Mesothelial cell of epicardium (in vitro differentiated cells): ENCODE data around the gene FSIP1. TPM values are rescaled to one million over a fixed set of nuclear protein-coding genes. Genes with fewer than 3 reads are reported as not detected.

Experiments
- DNase-seq, 2 experiments: peaks; one replicate each; pipeline ENCODE4 v3.0.0; 2021; ENCODE audit warnings: low spot score in 2 of 2; ENCODE audit not compliant: unreplicated experiment in 2 of 2
- H3K27ac Mint-ChIP-seq: 2 replicates; pipeline ENCODE4 v1.8.0; 2021; ENCODE audit warnings: mixed read lengths
- H3K27me3 Mint-ChIP-seq: 2 replicates; pipeline ENCODE4 v1.8.0; 2021; ENCODE audit warnings: low read depth, mixed read lengths
- H3K36me3 Mint-ChIP-seq: 2 replicates; pipeline ENCODE4 v1.8.0; 2021; ENCODE audit warnings: mixed read lengths
- H3K4me1 Mint-ChIP-seq: 2 replicates; pipeline ENCODE4 v1.8.0; 2021; ENCODE audit warnings: mixed read lengths
- H3K4me3 Mint-ChIP-seq: 2 replicates; pipeline ENCODE4 v1.8.0; 2021; ENCODE audit warnings: mild to moderate bottlenecking, moderate library complexity, mixed read lengths
- H3K9me3 Mint-ChIP-seq: 2 replicates; pipeline ENCODE4 v1.8.0; 2021; ENCODE audit warnings: mixed read lengths
- total RNA-seq: library from RNA; stranded (reverse); gene quantifications from 3 replicates; pipeline ENCODE4 v1.2.1, GENCODE V29; 2021
- TF ChIP-seq, protein P1 (sequence below): fragments of 200-600 bp; sonication (generic); IDR thresholded peaks from one replicate; pipeline ENCODE4 v1.5.0; 2021; ENCODE audit warnings: antibody characterized with exemption; ENCODE audit not compliant: unreplicated experiment

The FSIP1 gene
- total RNA-seq, 1 donor from 2014 or later = 0.74 TPM

DNA sequence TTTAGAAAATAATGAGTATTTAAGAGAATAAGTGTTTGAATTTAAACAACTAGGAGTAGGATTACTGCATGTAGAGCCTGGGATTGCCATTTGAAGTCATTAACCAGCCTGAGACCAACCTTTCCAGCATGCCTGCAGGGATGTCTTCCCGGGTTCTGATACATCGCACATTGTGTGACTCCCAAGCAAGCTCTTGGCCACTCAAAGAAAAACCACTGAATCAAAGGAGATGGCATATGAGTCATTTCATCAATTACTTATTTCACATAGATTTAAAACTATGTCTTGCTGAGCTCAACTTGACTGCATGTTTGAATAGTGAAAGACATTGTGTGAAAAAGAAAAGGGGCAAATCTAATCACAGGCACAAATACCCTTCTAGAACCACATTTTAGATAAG lies 216.8 kb downstream of the FSIP1 start:
- peaks cover 5% of the 10 kb centered on the region for H3K4me1 Mint-ChIP-seq

DNA sequence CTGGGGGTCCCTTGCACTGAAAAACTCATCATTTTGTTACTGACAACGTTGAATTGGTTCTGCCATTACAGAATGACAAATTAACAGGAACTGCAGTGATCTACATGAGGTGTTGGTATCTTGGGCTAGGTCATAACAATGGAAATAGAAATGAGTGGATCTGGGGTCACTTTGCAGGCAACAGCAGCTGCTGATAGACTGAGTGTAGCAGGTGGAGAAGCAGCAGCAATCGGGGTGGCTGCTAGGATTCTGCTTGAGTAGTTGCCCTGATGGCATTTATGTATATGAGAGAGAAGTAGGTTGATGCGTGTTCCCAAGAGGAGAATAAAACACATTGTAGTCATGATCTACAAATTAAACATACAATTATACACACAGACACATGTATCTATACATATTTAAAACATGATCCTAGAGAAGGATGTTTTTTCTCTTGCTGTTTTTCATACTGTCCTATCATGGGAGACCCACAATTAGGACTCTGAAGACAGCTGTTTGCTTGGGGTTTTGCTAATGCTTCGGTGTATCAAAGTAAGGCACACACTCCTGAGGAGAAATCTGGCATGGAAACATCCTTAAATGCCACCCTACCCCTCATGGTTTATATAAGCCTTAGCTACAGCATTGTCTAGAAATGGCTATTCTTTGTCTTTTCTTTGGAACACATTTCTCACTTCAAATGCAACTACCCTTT lies 217.5 kb downstream of the FSIP1 start:
- peaks cover under 1% of the 10 kb centered on the region for H3K4me1 Mint-ChIP-seq
- TF ChIP-seq, protein P1, sequence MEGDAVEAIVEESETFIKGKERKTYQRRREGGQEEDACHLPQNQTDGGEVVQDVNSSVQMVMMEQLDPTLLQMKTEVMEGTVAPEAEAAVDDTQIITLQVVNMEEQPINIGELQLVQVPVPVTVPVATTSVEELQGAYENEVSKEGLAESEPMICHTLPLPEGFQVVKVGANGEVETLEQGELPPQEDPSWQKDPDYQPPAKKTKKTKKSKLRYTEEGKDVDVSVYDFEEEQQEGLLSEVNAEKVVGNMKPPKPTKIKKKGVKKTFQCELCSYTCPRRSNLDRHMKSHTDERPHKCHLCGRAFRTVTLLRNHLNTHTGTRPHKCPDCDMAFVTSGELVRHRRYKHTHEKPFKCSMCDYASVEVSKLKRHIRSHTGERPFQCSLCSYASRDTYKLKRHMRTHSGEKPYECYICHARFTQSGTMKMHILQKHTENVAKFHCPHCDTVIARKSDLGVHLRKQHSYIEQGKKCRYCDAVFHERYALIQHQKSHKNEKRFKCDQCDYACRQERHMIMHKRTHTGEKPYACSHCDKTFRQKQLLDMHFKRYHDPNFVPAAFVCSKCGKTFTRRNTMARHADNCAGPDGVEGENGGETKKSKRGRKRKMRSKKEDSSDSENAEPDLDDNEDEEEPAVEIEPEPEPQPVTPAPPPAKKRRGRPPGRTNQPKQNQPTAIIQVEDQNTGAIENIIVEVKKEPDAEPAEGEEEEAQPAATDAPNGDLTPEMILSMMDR = no peak
- H3K36me3 Mint-ChIP-seq = no peaks in the 10 kb centered on the region
- no peak for DNase-seq
- no peak overlapping the region for H3K4me3 Mint-ChIP-seq
- no peaks in the 10 kb centered on the region for H3K27me3 Mint-ChIP-seq
- no peak overlapping the region for H3K27ac Mint-ChIP-seq
- no peaks in the 10 kb centered on the region for H3K9me3 Mint-ChIP-seq

More for the DNA sequence above, 216.8 kb downstream of the FSIP1 start:
- Mint-ChIP-seq H3K27me3 (no peaks in the 10 kb centered on the region), H3K36me3 (no peaks in the 10 kb centered on the region), H3K27ac (no peak overlapping the region), H3K9me3 (no peaks in the 10 kb centered on the region), H3K4me3 (no peak overlapping the region)
- TF ChIP-seq, protein P1 = no peak
- no peak for DNase-seq

DNA sequence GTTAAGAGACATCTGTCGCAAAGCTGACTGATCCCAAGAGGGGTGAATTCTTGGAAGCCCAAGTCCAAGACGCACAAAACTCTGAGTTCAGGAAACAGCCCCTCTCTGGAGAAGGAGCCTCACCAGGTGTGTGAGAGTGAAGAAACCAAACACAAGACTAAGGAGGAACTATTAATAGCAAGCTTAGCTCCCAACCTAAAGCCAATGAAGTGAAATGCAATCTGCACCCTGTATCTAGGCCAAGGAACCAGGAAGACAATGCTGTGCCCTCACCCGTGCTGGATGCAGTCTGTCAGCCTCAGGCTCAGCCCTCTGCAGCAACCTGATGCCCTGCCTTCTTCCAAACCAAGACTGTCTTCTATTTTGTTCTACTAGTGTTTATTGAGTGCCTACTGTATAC lies 224.2 kb downstream of the FSIP1 start:
- TF ChIP-seq, protein P1 = no peak
- Mint-ChIP-seq H3K4me1 (peaks cover 36% of the 10 kb centered on the region), H3K36me3 (no peaks in the 10 kb centered on the region), H3K4me3 (no peak overlapping the region), H3K27ac (no peak overlapping the region), H3K27me3 (no peaks in the 10 kb centered on the region), H3K9me3 (no peaks in the 10 kb centered on the region)
- no peak for DNase-seq

DNA sequence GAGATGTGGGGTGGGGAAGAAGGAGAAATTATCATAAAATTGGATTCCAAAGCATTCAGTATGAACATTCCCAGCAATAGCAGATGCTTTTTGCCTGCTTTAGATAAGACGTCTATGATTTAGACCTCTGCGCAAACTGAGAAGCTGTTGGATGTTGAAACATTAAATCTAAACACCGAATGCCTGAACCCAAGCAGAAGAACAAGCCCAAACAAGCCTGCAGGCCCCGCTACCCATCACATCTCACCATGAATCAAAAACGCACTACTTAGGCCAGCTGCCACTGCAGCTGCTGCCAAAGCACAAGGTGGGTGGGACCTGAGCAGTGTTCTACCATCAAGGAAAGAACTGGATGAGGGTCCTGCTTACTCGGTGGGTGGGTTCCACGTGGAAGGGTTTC lies 226.2 kb downstream of the FSIP1 start:
- H3K27ac Mint-ChIP-seq = peak overlapping the region; percentile 6
- no peaks in the 10 kb centered on the region for H3K9me3 Mint-ChIP-seq
- H3K4me3 Mint-ChIP-seq = no peak overlapping the region
- DNase-seq = no peak
- peaks cover 36% of the 10 kb centered on the region for H3K4me1 Mint-ChIP-seq
- no peaks in the 10 kb centered on the region for H3K27me3 Mint-ChIP-seq
- no peaks in the 10 kb centered on the region for H3K36me3 Mint-ChIP-seq
- TF ChIP-seq, protein P1 = no peak

DNA sequence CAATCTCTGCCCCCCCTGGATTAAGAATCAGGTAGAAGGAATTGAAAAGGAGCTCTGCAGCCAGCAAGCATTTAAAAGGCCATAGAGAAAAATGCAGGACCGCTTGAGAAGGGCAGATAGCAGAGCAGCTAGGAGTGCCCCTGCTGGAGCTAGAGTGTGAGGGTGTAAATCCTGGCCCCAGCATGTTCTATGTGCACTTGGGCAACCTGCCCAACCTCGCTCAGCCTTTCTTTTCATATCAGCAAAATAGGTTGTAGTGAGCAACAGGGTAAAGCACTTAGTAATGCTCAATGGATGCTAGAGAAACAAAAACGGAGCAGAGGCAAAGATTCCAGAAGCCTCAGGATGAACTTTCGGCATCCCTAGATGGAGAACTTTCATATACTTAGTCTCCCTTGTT lies 226.8 kb downstream of the FSIP1 start:
- Mint-ChIP-seq H3K36me3 (no peaks in the 10 kb centered on the region), H3K4me3 (no peak overlapping the region), H3K27me3 (no peaks in the 10 kb centered on the region), H3K4me1 (peaks cover 36% of the 10 kb centered on the region), H3K9me3 (no peaks in the 10 kb centered on the region), H3K27ac (no peak overlapping the region)
- no peak for DNase-seq
- TF ChIP-seq, protein P1 = no peak
